HG03558 (cell line): ENCODE measurements around the gene USP24.
A peak's percentile ranks its signal among the peaks of the same experiment; 100 is the strongest.

Experiments used
- ATAC-seq: cut with Tn5 transposase; IDR thresholded peaks from one replicate; pipeline ENCODE4 v1.9.1; 2021; ENCODE audit warnings: moderate number of reproducible peaks; ENCODE audit not compliant: unreplicated experiment; ENCODE audit errors: extremely low read depth

USP24 gene

GRCh38 chr1:55167224-55167871, 47.8 kb downstream of the USP24 start:
- ATAC-seq, result no peak

- ATAC-seq, result no peak
Observed at GRCh38 chr1:55164906-55165305, 50.3 kb downstream of the USP24 start.

- ATAC-seq, result no peak
Observed at GRCh38 chr1:55159571-55159970, 55.6 kb downstream of the USP24 start.

- no peak for ATAC-seq
Observed at GRCh38 chr1:55156608-55157007, 58.6 kb downstream of the USP24 start.

- no peak for ATAC-seq
Observed at GRCh38 chr1:55156093-55156492, 59.1 kb downstream of the USP24 start.

GRCh38 chr1:55155522-55155921, 59.6 kb downstream of the USP24 start:
- no peak for ATAC-seq

GRCh38 chr1:55154616-55155015, 60.5 kb downstream of the USP24 start:
- ATAC-seq, result no peak

- ATAC-seq, result no peak
Observed at GRCh38 chr1:55153031-55153430, 62.1 kb downstream of the USP24 start.

GRCh38 chr1:55150880-55151588, 64.1 kb downstream of the USP24 start:
- ATAC-seq, result peak; percentile 62

- ATAC-seq, result no peak
Observed at GRCh38 chr1:55148676-55149075, 66.5 kb downstream of the USP24 start.

- ATAC-seq, result no peak
Observed at GRCh38 chr1:55147524-55147923, 67.6 kb downstream of the USP24 start.

GRCh38 chr1:55146781-55147180, 68.4 kb downstream of the USP24 start:
- ATAC-seq, result no peak

- ATAC-seq, result no peak
Observed at GRCh38 chr1:55144886-55145285, 70.3 kb downstream of the USP24 start.

GRCh38 chr1:55143684-55144083, 71.5 kb downstream of the USP24 start:
- no peak for ATAC-seq

GRCh38 chr1:55141295-55141893, 73.8 kb downstream of the USP24 start:
- ATAC-seq, result no peak

GRCh38 chr1:55140546-55140983, 74.6 kb downstream of the USP24 start:
- ATAC-seq, result no peak

- ATAC-seq, result no peak
Observed at GRCh38 chr1:55140137-55140536, 75.0 kb downstream of the USP24 start.

- ATAC-seq, result no peak
Observed at GRCh38 chr1:55138823-55139222, 76.3 kb downstream of the USP24 start.

- no peak for ATAC-seq
Observed at GRCh38 chr1:55134152-55134808, 80.9 kb downstream of the USP24 start.

GRCh38 chr1:55131801-55132200, 83.4 kb downstream of the USP24 start:
- ATAC-seq, result no peak

GRCh38 chr1:55131218-55131617, 83.9 kb downstream of the USP24 start:
- ATAC-seq, result no peak
